Esophagus muscularis mucosa (tissue), 3 donors: Measurements from ENCODE around the gene CYBRD1.
A peak's percentile ranks its signal among the peaks of the same experiment; 100 is the strongest.

Source experiments
- CTCF ChIP-seq, 3 experiments: fragments of 200-600 bp in 2 of 3; fragments of 450-650 bp in 1 of 3; sonication (generic) in 2 of 3; IDR thresholded peaks; one replicate each; pipeline ENCODE4 v1.5.1; 2017 to 2019; ENCODE audit warnings: antibody characterized with exemption in 3 of 3, mild to moderate bottlenecking in 2 of 3, moderate library complexity in 1 of 3
- POLR2AphosphoS5 ChIP-seq, 2 donors: sonication (generic); formaldehyde crosslinking; IDR thresholded peaks; one replicate each; pipeline ENCODE4 v1.6.1; 2017; ENCODE audit warnings: antibody characterized with exemption in 2 of 2

DNA sequence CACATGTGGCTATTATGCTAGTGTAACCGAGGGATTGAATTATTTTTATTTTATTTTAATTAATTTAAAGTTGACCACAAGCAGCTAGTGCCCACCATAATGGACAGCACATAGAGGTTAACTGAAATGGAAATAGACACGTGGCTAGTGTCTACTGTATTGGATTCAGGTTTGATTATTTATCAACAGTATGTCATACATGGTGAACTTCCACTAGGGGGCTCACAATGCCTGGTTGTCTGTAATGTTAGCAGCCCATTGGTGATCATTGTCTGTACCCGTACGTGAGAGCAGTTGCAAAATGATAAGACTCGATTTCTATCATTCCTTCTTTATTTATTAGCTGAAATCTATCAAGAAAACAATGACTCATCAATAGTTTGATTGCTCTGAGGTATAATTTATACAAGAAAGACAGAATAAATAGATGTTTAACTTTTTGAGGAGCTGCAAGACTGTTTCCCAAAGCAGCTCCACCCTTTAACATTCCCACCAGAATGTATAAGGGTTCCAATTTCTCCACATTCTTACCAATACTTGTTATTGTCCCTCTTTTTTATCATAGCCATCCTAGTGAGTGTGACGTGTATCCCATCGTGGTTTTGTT, 76.5 kb downstream of the CYBRD1 start:
- TF ChIP-seq POLR2AphosphoS5 (IDR thresholded peaks at IDR 0.05), result no peak
- TF ChIP-seq CTCF (IDR thresholded peaks at IDR 0.05), result peak; percentile 63 to 76 (median 64)
